ENCODE data around the gene P3H3. TPM values are rescaled to one million over a fixed set of nuclear protein-coding genes. Genes with fewer than 3 reads are reported as not detected.

P3H3 gene
- total and polyA plus RNA-seq, 5 donors = 15.8 to 25.6 (median 19.7) TPM

DNA sequence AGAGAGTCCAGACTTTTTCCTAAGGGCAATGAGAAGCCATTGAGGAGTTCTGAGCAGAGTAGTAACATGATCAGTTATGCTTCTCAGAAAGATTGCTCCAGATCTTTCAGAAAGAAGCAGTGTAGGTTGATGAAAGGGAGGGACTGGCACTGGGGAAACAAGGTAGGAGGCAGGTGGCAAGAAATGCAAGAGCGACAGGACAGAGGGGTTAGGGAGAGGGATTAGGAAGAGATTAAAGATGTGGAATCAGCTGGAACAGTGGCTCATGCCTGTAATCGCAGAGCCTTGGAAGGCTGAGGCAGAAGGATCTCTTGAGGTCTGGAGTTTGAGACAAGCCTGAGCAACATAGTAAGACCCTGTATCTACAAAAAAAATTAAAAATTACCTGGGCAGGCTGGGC is 19.5 kb downstream of the P3H3 start:
- Histone ChIP-seq H3K4me1 (ENCODE audit: control insufficient read depth, insufficient read depth, low read length) (no peaks in the 10 kb centered on the region), H3K27ac (ENCODE audit: low read length) (no peak overlapping the region), H3K27me3 (ENCODE audit: control insufficient read depth, insufficient read depth) (no peaks in the 10 kb centered on the region), H3K4me3 (ENCODE audit: low read length) (no peak overlapping the region), H3K9me3 (ENCODE audit: control insufficient read depth, low read length) (no peaks in the 10 kb centered on the region)
- intact Hi-C loops (cut with DNase I) = no loop called here
- ATAC-seq = no peak
- 97% methylated on average over 2 of the region's 2 CpGs for WGBS
- DNase-seq = no peak

DNA sequence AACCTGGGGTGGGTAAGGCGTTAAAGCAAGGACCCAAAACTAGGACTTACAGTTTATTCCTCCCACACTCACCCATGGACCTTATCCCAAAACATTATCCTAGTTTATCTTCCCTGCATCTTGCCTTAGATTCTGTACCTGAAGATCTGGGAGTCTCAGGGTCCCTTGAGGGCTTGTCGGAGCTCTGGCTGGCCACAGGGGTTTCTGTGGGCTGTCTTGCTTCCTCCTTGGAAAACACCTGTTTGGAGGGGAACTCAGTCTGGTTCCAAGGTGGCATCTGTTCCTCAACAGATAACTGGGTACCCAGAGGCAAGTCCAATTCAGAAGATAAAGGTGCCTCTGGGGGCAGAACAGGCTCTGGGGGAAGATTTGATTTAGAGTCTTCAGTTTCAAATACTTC is 21.2 kb downstream of the P3H3 start:
- no peak overlapping the region for H3K27ac ChIP-seq (ENCODE audit: low read length)
- WGBS = 87% methylated on average over 2 of the region's 2 CpGs
- no peaks in the 10 kb centered on the region for H3K4me1 ChIP-seq (ENCODE audit: control insufficient read depth, insufficient read depth, low read length)
- no peaks in the 10 kb centered on the region for H3K27me3 ChIP-seq (ENCODE audit: control insufficient read depth, insufficient read depth)
- H3K9me3 ChIP-seq (ENCODE audit: control insufficient read depth, low read length) = no peaks in the 10 kb centered on the region
- no peak overlapping the region for H3K4me3 ChIP-seq (ENCODE audit: low read length)
- DNase-seq = peak in 1 of 3 donors; percentile 11
- intact Hi-C loops (cut with DNase I) = no loop called here
- no peak for ATAC-seq

DNA sequence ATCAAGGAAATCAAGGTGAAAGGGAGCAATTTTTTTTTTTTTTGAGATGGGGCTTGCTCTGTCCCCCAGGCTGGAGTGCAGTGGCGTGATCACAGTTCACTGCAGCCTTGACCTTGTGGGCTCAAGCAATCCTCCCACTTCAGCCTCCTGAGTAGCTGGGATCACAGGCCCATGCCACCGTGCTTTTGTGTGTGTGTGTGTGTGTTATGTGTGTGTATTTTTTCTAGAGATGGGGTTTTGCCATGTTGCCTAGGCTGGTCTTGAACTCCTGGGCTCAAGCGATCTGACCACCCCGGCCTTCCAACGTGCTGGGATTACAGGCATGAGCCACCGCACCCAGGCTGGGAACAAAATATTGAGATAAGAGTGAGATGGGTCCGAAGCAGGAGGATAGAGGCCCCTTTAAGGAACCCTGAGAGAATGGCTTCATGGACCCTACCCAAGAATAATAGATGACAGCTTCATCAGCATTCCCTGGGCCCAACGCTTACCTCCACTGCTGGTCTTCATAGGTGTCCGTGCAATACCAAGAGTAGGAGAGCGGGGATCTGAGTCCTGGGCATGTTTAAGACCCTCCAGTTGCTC is 21.9 kb downstream of the P3H3 start:
- intact Hi-C loops (cut with DNase I) = no loop called here
- Histone ChIP-seq H3K4me3 (ENCODE audit: low read length) (no peak overlapping the region), H3K27me3 (ENCODE audit: control insufficient read depth, insufficient read depth) (no peaks in the 10 kb centered on the region), H3K9me3 (ENCODE audit: control insufficient read depth, low read length) (no peaks in the 10 kb centered on the region), H3K4me1 (ENCODE audit: control insufficient read depth, insufficient read depth, low read length) (no peaks in the 10 kb centered on the region), H3K27ac (ENCODE audit: low read length) (no peak overlapping the region)
- no peak for ATAC-seq
- no peak for DNase-seq
- WGBS = 72% methylated on average over 10 of the region's 10 CpGs

DNA sequence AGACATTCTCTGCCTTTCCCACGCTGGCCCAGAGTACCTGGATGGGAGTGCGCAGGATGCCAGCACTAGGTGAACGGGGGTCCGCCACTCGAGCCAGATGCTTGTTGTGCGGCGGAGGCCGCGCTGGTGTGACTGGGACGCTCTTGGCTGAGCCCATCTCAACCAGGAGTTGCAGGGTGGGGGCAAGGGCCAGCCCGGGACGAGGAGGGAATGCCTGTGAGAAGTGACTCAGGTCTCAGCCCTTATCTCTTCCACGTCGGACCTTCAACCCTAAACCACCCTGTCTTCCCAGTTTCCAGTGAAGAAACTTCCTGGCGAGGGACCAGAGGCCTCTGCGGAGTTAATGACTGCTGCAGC is 22.6 kb downstream of the P3H3 start:
- Histone ChIP-seq H3K9me3 (ENCODE audit: control insufficient read depth, low read length) (no peaks in the 10 kb centered on the region), H3K27ac (ENCODE audit: low read length) (no peak overlapping the region), H3K4me3 (ENCODE audit: low read length) (no peak overlapping the region), H3K27me3 (ENCODE audit: control insufficient read depth, insufficient read depth) (no peaks in the 10 kb centered on the region), H3K4me1 (ENCODE audit: control insufficient read depth, insufficient read depth, low read length) (no peaks in the 10 kb centered on the region)
- no peak for ATAC-seq
- WGBS = 29% methylated on average over 16 of the region's 16 CpGs
- intact Hi-C loops (cut with DNase I) = no loop called here
- DNase-seq = peak in 2 of 3 donors; percentile 44 to 78

DNA sequence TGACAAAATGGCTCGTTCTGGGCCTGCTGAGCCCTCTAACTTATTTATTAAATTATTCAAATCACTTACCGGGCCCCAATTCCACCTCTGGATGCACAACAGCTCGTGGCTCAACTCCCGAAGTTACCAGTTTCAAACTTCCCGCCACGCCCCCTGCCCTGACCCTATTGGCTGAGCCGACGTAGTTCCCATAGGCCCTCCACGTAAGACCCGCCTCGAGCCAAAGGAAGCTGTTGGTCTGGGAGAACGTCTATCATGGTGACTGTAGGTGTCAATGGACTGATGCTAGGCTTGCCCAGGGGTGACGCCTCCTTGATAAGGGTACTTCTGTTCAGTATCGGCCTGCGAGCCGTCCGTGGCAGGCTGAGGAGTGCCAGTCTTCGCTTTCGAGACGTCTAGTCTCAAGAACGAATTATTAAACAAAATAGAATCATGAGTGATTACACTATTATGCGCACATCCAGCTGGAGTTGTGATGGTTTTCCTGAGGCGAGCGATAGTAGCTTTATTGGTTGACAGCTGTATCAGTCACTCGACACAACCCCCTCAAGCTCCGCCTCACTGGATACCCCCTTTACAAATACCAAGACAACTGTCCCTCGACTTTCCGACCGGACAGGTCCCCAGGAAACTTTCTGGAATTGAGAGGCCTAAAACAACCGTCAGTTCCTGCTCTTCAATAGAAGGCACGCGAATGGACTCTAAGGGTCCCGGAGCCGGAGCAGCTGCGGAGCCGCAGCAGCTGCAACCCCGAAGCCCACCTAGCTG is 23.1 kb downstream of the P3H3 start, which contains the start of gene CDCA3:
CDCA3 (minus strand) TSS at position 134 of the 768 bp plus-strand sequence. CDS start 334 bp downstream, outside the sequence.
- H3K27ac ChIP-seq (ENCODE audit: low read length) = peak within 1 kb of the TSS; percentile 87
- no peaks in the 10 kb centered on the region for H3K9me3 ChIP-seq (ENCODE audit: control insufficient read depth, low read length)
- DNase-seq = peak; percentile 96 to 98 (median 96)
- no peaks in the 10 kb centered on the region for H3K27me3 ChIP-seq (ENCODE audit: control insufficient read depth, insufficient read depth)
- no peaks in the 10 kb centered on the region for H3K4me1 ChIP-seq (ENCODE audit: control insufficient read depth, insufficient read depth, low read length)
- intact Hi-C loops (cut with DNase I) = no loop called here
- peak; percentile 85 to 86 for ATAC-seq
- H3K4me3 ChIP-seq (ENCODE audit: low read length) = peak within 1 kb of the TSS; percentile 44
- under 1% methylated on average over 37 of the region's 37 CpGs for WGBS

DNA sequence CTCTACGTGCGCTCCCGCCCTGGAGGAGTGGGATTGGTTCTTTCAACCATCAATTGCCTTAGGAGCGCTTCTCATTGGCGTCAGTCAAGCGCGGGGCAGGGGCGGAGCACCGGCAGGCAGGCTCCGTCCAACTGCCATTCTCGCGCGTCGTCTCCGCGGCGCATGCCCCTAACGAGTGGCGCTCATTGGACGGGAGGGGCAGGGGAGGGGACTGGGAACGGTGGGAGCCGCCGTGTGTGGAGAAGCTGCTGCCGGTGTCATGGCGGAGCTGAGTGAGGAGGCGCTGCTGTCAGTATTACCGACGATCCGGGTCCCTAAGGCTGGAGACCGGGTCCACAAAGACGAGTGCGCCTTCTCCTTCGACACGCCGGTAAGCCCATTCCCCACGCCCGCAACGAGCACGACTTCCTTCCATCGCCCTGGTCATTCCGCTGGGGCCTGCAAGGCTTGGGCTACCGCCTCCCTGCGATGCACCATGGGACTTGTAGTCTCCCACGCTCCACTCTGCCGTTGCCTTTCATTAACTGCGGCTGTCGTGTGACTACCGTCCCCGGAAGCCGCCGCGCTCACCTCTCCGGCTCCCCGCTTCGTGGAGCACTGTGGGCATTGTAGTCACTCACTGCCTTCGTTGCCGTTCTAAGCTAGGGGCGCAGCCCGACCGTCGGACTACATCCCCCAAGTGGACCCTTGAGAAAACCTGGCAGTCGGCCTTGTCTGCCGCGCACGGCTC is 23.9 kb downstream of the P3H3 start, which contains the start of gene USP5:
USP5 (plus strand) TSS at position 230 of the 730 bp plus-strand sequence; CDS start at position 260, 30 bp downstream.
- ATAC-seq (peak; percentile 94 to 95), DNase-seq (peak; percentile 99 to 100 (median 100))
- Histone ChIP-seq H3K4me1 (ENCODE audit: control insufficient read depth, insufficient read depth, low read length) (no peaks in the 10 kb centered on the region), H3K27me3 (ENCODE audit: control insufficient read depth, insufficient read depth) (no peaks in the 10 kb centered on the region), H3K4me3 (ENCODE audit: low read length) (peak within 1 kb of the TSS; percentile 44), H3K9me3 (ENCODE audit: control insufficient read depth, low read length) (no peaks in the 10 kb centered on the region), H3K27ac (ENCODE audit: low read length) (peak within 1 kb of the TSS; percentile 87)
- under 1% methylated on average over 65 of the region's 65 CpGs for WGBS
- intact Hi-C loops (cut with DNase I) = no loop called here

DNA sequence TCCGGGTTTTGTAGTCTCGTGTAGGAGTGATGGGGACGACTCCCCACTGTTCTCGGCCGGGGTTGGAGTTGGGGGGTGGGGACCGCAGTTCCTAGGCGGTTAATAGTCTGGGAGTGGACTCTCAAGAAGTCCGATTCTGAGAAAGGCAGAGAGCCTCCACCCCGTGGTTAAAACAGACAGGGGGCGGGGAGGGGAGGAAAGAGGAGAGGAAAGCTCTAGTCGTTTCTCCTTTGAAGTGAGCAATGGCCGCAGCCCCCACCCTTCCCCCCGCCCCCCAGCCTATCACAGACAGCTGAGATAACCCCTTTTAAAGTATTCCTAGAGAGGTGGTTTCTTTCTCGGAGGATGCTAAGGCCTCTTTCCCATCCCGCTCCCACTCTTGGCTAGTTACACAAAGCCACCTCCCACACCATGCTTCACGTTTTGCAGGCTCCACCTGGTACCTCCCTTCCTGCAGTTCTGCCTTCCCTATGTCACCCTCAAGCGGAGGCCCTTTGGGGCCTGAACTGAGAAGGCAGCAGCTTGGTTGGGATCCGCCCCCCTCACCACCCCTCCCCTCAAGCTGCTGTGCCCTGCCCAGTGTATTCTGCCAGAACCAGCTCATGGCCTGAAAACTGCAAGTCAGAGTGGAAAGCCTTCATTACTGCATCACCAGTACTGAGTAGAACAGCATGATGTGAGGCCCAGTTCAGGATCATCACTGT is 24.6 kb downstream of the P3H3 start:
- Histone ChIP-seq H3K4me1 (ENCODE audit: control insufficient read depth, insufficient read depth, low read length) (no peaks in the 10 kb centered on the region), H3K9me3 (ENCODE audit: control insufficient read depth, low read length) (no peaks in the 10 kb centered on the region), H3K27ac (ENCODE audit: low read length) (no peak overlapping the region), H3K27me3 (ENCODE audit: control insufficient read depth, insufficient read depth) (no peaks in the 10 kb centered on the region), H3K4me3 (ENCODE audit: low read length) (peak overlapping the region; percentile 38)
- WGBS = 2% methylated on average over 18 of the region's 18 CpGs
- intact Hi-C loops (cut with DNase I) = no loop called here
- DNase-seq (peak; percentile 67 to 79 (median 75)), ATAC-seq (peak in 1 of 2 donors; percentile 0)

DNA sequence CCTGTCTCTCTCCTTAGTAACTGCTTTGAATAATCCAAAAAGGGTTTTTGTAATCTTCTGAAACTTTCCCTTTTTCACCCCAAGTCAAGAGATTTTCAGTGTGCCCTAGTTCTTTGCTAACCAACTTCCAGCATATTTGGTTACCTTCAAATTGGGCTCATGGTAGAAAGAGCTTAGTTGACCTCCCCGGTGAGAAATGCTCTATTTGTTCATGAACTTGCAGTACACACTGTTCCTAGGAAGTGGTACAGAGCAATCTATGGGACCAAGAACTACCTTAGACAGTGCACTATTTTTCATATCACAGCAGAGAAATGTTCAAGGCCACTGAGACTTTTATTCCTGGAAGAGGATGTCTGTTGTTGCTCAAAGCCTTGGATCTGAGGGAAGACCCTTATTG is 25.4 kb downstream of the P3H3 start:
- WGBS = 77% methylated on average over 1 of the region's 1 CpG
- intact Hi-C loops (cut with DNase I) = no loop called here

DNA sequence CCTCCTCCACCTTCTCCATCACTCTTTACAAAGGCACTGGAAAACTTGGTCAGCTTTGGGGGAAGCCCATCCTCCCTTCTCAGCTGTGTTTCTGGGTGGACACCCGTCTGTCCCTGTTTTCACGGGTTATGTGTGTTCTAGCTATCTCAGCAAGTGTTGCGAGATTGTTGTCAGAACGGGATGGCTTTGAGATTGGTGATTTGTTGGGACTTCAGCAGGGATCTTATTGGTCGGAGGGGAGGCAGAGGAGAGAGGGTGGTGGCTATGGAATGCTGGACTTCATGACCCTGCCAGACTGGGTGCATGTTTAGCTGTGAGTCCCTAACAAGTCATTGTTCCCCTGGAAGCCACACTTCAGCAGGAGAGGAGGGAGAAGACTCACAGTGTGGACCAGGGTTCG is 25.8 kb downstream of the P3H3 start:
- H3K27me3 ChIP-seq (ENCODE audit: control insufficient read depth, insufficient read depth) = no peaks in the 10 kb centered on the region
- no peaks in the 10 kb centered on the region for H3K4me1 ChIP-seq (ENCODE audit: control insufficient read depth, insufficient read depth, low read length)
- no peak overlapping the region for H3K27ac ChIP-seq (ENCODE audit: low read length)
- DNase-seq = no peak
- H3K9me3 ChIP-seq (ENCODE audit: control insufficient read depth, low read length) = no peaks in the 10 kb centered on the region
- H3K4me3 ChIP-seq (ENCODE audit: low read length) = no peak overlapping the region
- ATAC-seq = no peak
- intact Hi-C loops (cut with DNase I) = no loop called here
- 70% methylated on average over 6 of the region's 6 CpGs for WGBS

More for the DNA sequence above, 25.4 kb downstream of the P3H3 start:
- ATAC-seq (no peak), DNase-seq (no peak)
- H3K4me3 ChIP-seq (ENCODE audit: low read length) = no peak overlapping the region
- H3K27me3 ChIP-seq (ENCODE audit: control insufficient read depth, insufficient read depth) = no peaks in the 10 kb centered on the region
- H3K27ac ChIP-seq (ENCODE audit: low read length) = no peak overlapping the region
- H3K4me1 ChIP-seq (ENCODE audit: control insufficient read depth, insufficient read depth, low read length) = no peaks in the 10 kb centered on the region
- no peaks in the 10 kb centered on the region for H3K9me3 ChIP-seq (ENCODE audit: control insufficient read depth, low read length)

DNA sequence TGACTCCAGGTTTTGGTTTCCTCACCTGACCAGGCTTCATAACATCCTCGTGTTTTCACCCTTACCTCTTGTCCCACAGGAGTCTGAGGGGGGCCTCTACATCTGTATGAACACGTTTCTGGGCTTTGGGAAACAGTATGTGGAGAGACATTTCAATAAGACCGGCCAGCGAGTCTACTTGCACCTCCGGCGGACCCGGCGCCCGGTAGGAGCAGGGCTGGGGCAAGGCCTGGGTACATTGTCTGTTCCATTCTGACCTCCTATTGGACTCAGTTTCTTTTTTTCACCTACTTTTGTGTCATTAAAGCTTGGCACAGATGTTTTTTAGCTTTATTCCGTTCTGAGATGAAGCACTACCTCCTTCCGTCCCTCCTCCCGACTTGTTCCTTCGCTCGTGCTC is 27.1 kb downstream of the P3H3 start:
- WGBS = 93% methylated on average over 14 of the region's 14 CpGs
- Histone ChIP-seq H3K27ac (ENCODE audit: low read length) (no peak overlapping the region), H3K9me3 (ENCODE audit: control insufficient read depth, low read length) (no peaks in the 10 kb centered on the region), H3K4me3 (ENCODE audit: low read length) (no peak overlapping the region), H3K4me1 (ENCODE audit: control insufficient read depth, insufficient read depth, low read length) (no peaks in the 10 kb centered on the region), H3K27me3 (ENCODE audit: control insufficient read depth, insufficient read depth) (no peaks in the 10 kb centered on the region)
- DNase-seq = no peak
- no peak for ATAC-seq
- intact Hi-C loops (cut with DNase I) = no loop called here

Measured in right cardiac atrium (tissue), 5 donors.